Body of pancreas (tissue), 4 donors: Measurements from ENCODE around the gene KCNQ4. TPM values are rescaled to one million over a fixed set of nuclear protein-coding genes. Genes with fewer than 3 reads are reported as not detected.

Experiments used
- ATAC-seq: fragments of 150-250 bp; one replicate; pipeline ENCODE4 v1.9.1; 2016
- DNase-seq, 4 donors: peaks; one replicate each; pipeline ENCODE4 v3.0.0-alpha.2; 2019
- H3K27ac ChIP-seq, 4 donors: fragments of 200-600 bp; sonication (generic); 1 replicate in 3 of 4; 2 replicates in 1 of 4; pipeline versions ENCODE4 v1.5.1 to v1.6.1; 2016 to 2019; ENCODE audit warnings: mild to moderate bottlenecking in 1 of 4, mixed read lengths in 1 of 4, moderate library complexity in 1 of 4
- H3K27me3 ChIP-seq, 2 donors: fragments of 200-600 bp; sonication (generic); one replicate each; pipeline ENCODE4 v1.6.0; 2016; ENCODE audit warnings: mild to moderate bottlenecking in 1 of 2
- H3K36me3 ChIP-seq, 2 donors: fragments of 200-600 bp; sonication (generic); replicated peaks in 1 of 2; 2 replicates each; pipeline ENCODE4 v1.5.1; 2016; ENCODE audit warnings: low read depth in 2 of 2; ENCODE audit not compliant: insufficient read depth in 1 of 2
- H3K4me1 ChIP-seq: fragments of 200-600 bp; sonication (generic); one replicate; pipeline ENCODE4 v1.6.0; 2016
- H3K4me3 ChIP-seq, 2 donors: fragments of 200-600 bp; sonication (generic); 1 replicate in 1 of 2; 2 replicates in 1 of 2; pipeline ENCODE4 v1.5.1; 2016 to 2019
- H3K9me3 ChIP-seq, 3 donors: fragments of 200-600 bp; sonication (generic); 1 replicate in 2 of 3; 2 replicates in 1 of 3; pipeline ENCODE4 v1.5.1; 2016
- CTCF ChIP-seq, 7 experiments: fragments of 450-650 bp in 4 of 7; fragments of 200-600 bp in 3 of 7; sonication (generic) in 3 of 7; IDR thresholded peaks; one replicate each; pipeline ENCODE4 v1.5.1; 2016 to 2019; ENCODE audit warnings: antibody characterized with exemption in 7 of 7
- POLR2A ChIP-seq, 3 donors: fragments of 450-650 bp; IDR thresholded peaks; one replicate each; pipeline ENCODE4 v1.6.1; 2016; ENCODE audit warnings: antibody characterized with exemption in 3 of 3, mild to moderate bottlenecking in 2 of 3
- WGBS, 2 donors: methylation state at CpG; one replicate each; pipeline ENCODE4 v1.1.5; 2017; 5-methylcytosine and 5-hydroxymethylcytosine counted together
- intact Hi-C: fragments of 100-400 bp; cut with DNase I; formaldehyde crosslinking; loops from one replicate; pipeline ENCODE4 v1.15.1; 2023
- total RNA-seq, 2 donors: library from RNA; depleted of rRNA; stranded (reverse); fragments of >200 nt; gene quantifications; one replicate each; pipeline ENCODE4 v1.1.0, GENCODE V29; 2016

KCNQ4 gene
- total RNA-seq, 2 donors from 2014 or later, result 1.8 to 4.0 TPM

- peaks cover 4 to 20% of the 10 kb centered on the region in 2 donors for H3K36me3 ChIP-seq
- no peak for DNase-seq
- intact Hi-C loops, result no loop called here
Observed at GRCh38 chr1:40773748-40774265, 9.8 kb upstream of the KCNQ4 start.

GRCh38 chr1:40774266-40774998, 9.2 kb upstream of the KCNQ4 start:
- H3K9me3 ChIP-seq, result no peaks in the 10 kb centered on the region
- WGBS, 2 donors, result 34 to 36% methylated on average over 3 of the region's 3 CpGs
- no peak overlapping the region for H3K27ac ChIP-seq
- peaks cover 8% of the 10 kb centered on the region for H3K4me1 ChIP-seq
- peak; percentile 69 for ATAC-seq
- intact Hi-C loops, result no loop called here
- no peak overlapping the region for H3K4me3 ChIP-seq
- peak; percentile 56 to 76 (median 60) for DNase-seq
- H3K36me3 ChIP-seq, result peaks cover 4 to 15% of the 10 kb centered on the region in 2 donors
- TF ChIP-seq POLR2A (IDR thresholded peaks at IDR 0.05), result no peak
- peak; percentile 46 to 84 (median 65) for TF ChIP-seq CTCF (IDR thresholded peaks at IDR 0.05)
- no peaks in the 10 kb centered on the region for H3K27me3 ChIP-seq

More at GRCh38 chr1:40773748-40774265, 9.8 kb upstream of the KCNQ4 start:
- Histone ChIP-seq H3K27me3 (no peaks in the 10 kb centered on the region), H3K4me3 (no peak overlapping the region), H3K27ac (no peak overlapping the region), H3K9me3 (no peaks in the 10 kb centered on the region), H3K4me1 (peaks cover 8% of the 10 kb centered on the region)
- ATAC-seq, result no peak
- TF ChIP-seq POLR2A (IDR thresholded peaks at IDR 0.05) (no peak), CTCF (IDR thresholded peaks at IDR 0.05) (no peak)
- WGBS, 2 donors, result 35 to 51% methylated on average over 5 to 6 of the region's 6 CpGs

DNA sequence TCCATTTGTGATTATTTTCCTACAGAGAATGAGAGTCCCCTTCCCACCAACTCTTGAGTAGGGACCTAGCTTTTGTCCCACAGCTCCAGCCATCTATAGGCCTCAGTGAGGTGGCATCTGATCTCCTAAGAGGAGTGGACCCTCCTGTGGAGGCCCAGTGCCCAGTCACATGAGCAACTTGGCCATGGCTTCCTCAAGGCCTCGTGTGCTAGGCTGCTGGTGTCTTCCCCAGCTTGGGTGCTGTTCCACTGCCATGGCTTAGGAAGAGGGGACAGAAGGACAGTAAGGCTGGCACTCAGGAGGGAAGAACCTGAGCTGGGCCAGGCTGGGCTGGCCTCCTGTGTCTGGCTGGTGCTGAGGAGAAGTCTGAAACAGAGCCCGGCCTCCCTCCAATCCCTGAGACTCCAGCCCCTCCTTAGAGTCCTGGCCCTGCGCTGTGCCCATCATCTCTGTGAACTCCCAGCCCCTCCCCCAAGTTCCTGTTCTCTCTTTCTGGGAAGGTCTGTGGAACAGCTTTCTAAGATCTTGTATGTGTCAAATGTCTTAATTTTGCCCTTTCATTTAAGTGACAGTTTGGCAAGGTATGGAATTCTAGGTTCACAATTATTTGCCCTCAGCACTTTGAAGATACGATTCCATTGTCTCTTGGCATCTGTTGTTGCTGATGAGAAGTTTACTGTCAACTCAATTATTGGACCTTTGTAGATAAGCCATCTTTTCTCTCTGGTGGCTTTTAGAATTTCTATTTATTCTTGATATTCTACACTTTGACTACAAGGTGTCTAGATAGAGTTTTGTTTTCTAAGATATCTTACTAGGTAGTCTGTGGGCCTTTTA, 7.1 kb upstream of the KCNQ4 start:
- Histone ChIP-seq H3K4me1 (peaks cover 8% of the 10 kb centered on the region), H3K9me3 (no peaks in the 10 kb centered on the region), H3K36me3 (peaks cover under 1 to 4% of the 10 kb centered on the region in 2 donors), H3K27ac (no peak overlapping the region), H3K4me3 (no peak overlapping the region), H3K27me3 (no peaks in the 10 kb centered on the region)
- TF ChIP-seq CTCF (IDR thresholded peaks at IDR 0.05), result no peak
- TF ChIP-seq POLR2A (IDR thresholded peaks at IDR 0.05), result no peak
- intact Hi-C loops, result no loop called here
- WGBS, 2 donors, result 95 to 97% methylated on average over 4 of the region's 4 CpGs
- DNase-seq (no peak), ATAC-seq (no peak)

- H3K9me3 ChIP-seq, result no peaks in the 10 kb centered on the region
- TF ChIP-seq CTCF (IDR thresholded peaks at IDR 0.05) (no peak), POLR2A (IDR thresholded peaks at IDR 0.05) (no peak)
- ATAC-seq (no peak), DNase-seq (no peak)
- peaks cover 0 to 4% of the 10 kb centered on the region in 2 donors for H3K36me3 ChIP-seq
- intact Hi-C loops, result no loop called here
- no peak overlapping the region for H3K27ac ChIP-seq
- peaks cover 10% of the 10 kb centered on the region for H3K4me1 ChIP-seq
- H3K27me3 ChIP-seq, result no peaks in the 10 kb centered on the region
- no peak overlapping the region for H3K4me3 ChIP-seq
- 96 to 97% methylated on average over 2 of the region's 2 CpGs for WGBS, 2 donors
Observed at GRCh38 chr1:40777224-40777970, 6.2 kb upstream of the KCNQ4 start.
